WTC11 (cell line): Measurements from ENCODE around the gene FEZF1. TPM values are rescaled to one million over a fixed set of nuclear protein-coding genes. Genes with fewer than 3 reads are reported as not detected.

Source experiments
- CBFB ChIP-seq: sonication (generic); formaldehyde crosslinking; IDR thresholded peaks from 2 replicates; pipeline ENCODE4 v1.8.1; 2022; ENCODE audit warnings: mild to moderate bottlenecking, low read depth, missing genetic modification reagents
- ELF4 ChIP-seq: sonication (generic); formaldehyde crosslinking; IDR thresholded peaks from 2 replicates; pipeline ENCODE4 v1.8.1; 2022; ENCODE audit warnings: low read depth, mild to moderate bottlenecking, moderate library complexity, missing genetic modification reagents
- FOXP1 ChIP-seq: sonication (generic); formaldehyde crosslinking; IDR thresholded peaks from 2 replicates; pipeline ENCODE4 v1.8.0; 2022; ENCODE audit warnings: missing genetic modification reagents, mild to moderate bottlenecking, moderate library complexity, borderline replicate concordance
- KAT7 ChIP-seq: sonication (generic); formaldehyde crosslinking; IDR thresholded peaks from 2 replicates; pipeline ENCODE4 v1.8.1; 2023; ENCODE audit warnings: missing genetic modification reagents, mild to moderate bottlenecking, borderline replicate concordance
- ZNF121 ChIP-seq: sonication (generic); formaldehyde crosslinking; IDR thresholded peaks from 2 replicates; pipeline ENCODE4 v1.8.0; 2023; ENCODE audit warnings: missing genetic modification reagents
- ZNF138 ChIP-seq: sonication (generic); formaldehyde crosslinking; conservative IDR thresholded peaks from 2 replicates; pipeline ENCODE4 v1.8.1; 2022; ENCODE audit warnings: mild to moderate bottlenecking, moderate library complexity, missing genetic modification reagents
- ZNF219 ChIP-seq: sonication (generic); formaldehyde crosslinking; IDR thresholded peaks from 2 replicates; pipeline ENCODE4 v1.8.0; 2023; ENCODE audit warnings: missing genetic modification reagents, mild to moderate bottlenecking, borderline replicate concordance
- total RNA-seq: library from RNA; stranded (reverse); gene quantifications from 3 replicates; pipeline ENCODE4 v1.2.3, GENCODE V29; 2021
- TF ChIP-seq, protein P1 (sequence below): fragments of 250-450 bp; sonication (Bioruptor Pico); IDR thresholded peaks from 2 replicates; pipeline ENCODE4 v1.9.0; 2021; ENCODE audit warnings: mild to moderate bottlenecking, borderline replicate concordance
- TF ChIP-seq, protein P2 (sequence below): fragments of 250-450 bp; sonication (Bioruptor Pico); IDR thresholded peaks from 2 replicates; pipeline ENCODE4 v1.9.0; 2021; ENCODE audit warnings: moderate library complexity, mild to moderate bottlenecking, inconsistent platforms, borderline replicate concordance
- TF ChIP-seq, protein P3 (sequence below): sonication (generic); formaldehyde crosslinking; IDR thresholded peaks from 2 replicates; pipeline ENCODE4 v1.8.0; 2023; ENCODE audit warnings: missing genetic modification reagents, mild to moderate bottlenecking, borderline replicate concordance
- TF ChIP-seq, protein P4 (sequence below): sonication (generic); formaldehyde crosslinking; IDR thresholded peaks from 2 replicates; pipeline ENCODE4 v1.8.0; 2022; ENCODE audit warnings: mild to moderate bottlenecking, missing genetic modification reagents
- TF ChIP-seq, protein P5 (sequence below): sonication (generic); formaldehyde crosslinking; IDR thresholded peaks from 2 replicates; pipeline ENCODE4 v1.8.0; 2022; ENCODE audit warnings: mild to moderate bottlenecking, missing genetic modification reagents
- TF ChIP-seq, protein P6 (sequence below): fragments of 250-450 bp; sonication (Bioruptor Pico); IDR thresholded peaks from 2 replicates; pipeline ENCODE4 v1.8.0; 2021; ENCODE audit warnings: mild to moderate bottlenecking
- TF ChIP-seq, protein P7 (sequence below): sonication (generic); formaldehyde crosslinking; IDR thresholded peaks from 2 replicates; pipeline ENCODE4 v1.8.1; 2023; ENCODE audit warnings: mild to moderate bottlenecking, missing genetic modification reagents, moderate library complexity

FEZF1 gene
- total RNA-seq, 1 experiment from 2014 or later = 20.0 TPM

DNA sequence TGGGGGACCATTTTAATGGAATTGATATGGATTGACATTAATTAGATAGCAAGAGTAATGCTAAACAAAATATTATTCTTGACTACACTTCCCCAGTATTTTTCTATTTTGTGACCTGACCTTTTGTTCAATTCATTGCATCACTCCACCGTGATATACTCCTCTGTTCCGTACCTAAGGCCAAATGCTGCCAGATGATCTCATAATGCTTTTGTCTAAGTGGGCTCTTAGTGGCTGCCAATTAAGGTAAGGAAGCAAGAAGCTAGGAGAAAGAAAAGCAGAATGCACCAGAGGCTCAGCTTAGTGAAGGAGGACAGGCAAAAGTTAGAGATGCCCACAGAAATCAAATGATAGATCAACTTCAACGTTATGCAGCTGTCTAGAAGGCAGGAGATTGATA lies 36.4 kb downstream of the FEZF1 start (continued):
- TF ChIP-seq, protein P1, sequence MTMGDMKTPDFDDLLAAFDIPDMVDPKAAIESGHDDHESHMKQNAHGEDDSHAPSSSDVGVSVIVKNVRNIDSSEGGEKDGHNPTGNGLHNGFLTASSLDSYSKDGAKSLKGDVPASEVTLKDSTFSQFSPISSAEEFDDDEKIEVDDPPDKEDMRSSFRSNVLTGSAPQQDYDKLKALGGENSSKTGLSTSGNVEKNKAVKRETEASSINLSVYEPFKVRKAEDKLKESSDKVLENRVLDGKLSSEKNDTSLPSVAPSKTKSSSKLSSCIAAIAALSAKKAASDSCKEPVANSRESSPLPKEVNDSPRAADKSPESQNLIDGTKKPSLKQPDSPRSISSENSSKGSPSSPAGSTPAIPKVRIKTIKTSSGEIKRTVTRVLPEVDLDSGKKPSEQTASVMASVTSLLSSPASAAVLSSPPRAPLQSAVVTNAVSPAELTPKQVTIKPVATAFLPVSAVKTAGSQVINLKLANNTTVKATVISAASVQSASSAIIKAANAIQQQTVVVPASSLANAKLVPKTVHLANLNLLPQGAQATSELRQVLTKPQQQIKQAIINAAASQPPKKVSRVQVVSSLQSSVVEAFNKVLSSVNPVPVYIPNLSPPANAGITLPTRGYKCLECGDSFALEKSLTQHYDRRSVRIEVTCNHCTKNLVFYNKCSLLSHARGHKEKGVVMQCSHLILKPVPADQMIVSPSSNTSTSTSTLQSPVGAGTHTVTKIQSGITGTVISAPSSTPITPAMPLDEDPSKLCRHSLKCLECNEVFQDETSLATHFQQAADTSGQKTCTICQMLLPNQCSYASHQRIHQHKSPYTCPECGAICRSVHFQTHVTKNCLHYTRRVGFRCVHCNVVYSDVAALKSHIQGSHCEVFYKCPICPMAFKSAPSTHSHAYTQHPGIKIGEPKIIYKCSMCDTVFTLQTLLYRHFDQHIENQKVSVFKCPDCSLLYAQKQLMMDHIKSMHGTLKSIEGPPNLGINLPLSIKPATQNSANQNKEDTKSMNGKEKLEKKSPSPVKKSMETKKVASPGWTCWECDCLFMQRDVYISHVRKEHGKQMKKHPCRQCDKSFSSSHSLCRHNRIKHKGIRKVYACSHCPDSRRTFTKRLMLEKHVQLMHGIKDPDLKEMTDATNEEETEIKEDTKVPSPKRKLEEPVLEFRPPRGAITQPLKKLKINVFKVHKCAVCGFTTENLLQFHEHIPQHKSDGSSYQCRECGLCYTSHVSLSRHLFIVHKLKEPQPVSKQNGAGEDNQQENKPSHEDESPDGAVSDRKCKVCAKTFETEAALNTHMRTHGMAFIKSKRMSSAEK (CRISPR knock-in tag) = no peak
- TF ChIP-seq, protein P2, sequence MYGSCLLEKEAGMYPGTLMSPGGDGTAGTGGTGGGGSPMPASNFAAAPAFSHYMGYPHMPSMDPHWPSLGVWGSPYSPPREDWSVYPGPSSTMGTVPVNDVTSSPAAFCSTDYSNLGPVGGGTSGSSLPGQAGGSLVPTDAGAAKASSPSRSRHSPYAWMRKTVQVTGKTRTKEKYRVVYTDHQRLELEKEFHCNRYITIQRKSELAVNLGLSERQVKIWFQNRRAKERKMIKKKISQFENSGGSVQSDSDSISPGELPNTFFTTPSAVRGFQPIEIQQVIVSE (CRISPR knock-in tag) = no peak
- TF ChIP-seq, protein P3, sequence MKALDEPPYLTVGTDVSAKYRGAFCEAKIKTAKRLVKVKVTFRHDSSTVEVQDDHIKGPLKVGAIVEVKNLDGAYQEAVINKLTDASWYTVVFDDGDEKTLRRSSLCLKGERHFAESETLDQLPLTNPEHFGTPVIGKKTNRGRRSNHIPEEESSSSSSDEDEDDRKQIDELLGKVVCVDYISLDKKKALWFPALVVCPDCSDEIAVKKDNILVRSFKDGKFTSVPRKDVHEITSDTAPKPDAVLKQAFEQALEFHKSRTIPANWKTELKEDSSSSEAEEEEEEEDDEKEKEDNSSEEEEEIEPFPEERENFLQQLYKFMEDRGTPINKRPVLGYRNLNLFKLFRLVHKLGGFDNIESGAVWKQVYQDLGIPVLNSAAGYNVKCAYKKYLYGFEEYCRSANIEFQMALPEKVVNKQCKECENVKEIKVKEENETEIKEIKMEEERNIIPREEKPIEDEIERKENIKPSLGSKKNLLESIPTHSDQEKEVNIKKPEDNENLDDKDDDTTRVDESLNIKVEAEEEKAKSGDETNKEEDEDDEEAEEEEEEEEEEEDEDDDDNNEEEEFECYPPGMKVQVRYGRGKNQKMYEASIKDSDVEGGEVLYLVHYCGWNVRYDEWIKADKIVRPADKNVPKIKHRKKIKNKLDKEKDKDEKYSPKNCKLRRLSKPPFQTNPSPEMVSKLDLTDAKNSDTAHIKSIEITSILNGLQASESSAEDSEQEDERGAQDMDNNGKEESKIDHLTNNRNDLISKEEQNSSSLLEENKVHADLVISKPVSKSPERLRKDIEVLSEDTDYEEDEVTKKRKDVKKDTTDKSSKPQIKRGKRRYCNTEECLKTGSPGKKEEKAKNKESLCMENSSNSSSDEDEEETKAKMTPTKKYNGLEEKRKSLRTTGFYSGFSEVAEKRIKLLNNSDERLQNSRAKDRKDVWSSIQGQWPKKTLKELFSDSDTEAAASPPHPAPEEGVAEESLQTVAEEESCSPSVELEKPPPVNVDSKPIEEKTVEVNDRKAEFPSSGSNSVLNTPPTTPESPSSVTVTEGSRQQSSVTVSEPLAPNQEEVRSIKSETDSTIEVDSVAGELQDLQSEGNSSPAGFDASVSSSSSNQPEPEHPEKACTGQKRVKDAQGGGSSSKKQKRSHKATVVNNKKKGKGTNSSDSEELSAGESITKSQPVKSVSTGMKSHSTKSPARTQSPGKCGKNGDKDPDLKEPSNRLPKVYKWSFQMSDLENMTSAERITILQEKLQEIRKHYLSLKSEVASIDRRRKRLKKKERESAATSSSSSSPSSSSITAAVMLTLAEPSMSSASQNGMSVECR (CRISPR knock-in tag) = no peak
- TF ChIP-seq, protein P4, sequence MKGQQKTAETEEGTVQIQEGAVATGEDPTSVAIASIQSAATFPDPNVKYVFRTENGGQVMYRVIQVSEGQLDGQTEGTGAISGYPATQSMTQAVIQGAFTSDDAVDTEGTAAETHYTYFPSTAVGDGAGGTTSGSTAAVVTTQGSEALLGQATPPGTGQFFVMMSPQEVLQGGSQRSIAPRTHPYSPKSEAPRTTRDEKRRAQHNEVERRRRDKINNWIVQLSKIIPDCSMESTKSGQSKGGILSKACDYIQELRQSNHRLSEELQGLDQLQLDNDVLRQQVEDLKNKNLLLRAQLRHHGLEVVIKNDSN (CRISPR knock-in tag) = no peak
- TF ChIP-seq FOXP1 (CRISPR knock-in tag) (no peak), CBFB (CRISPR knock-in tag) (no peak), ZNF138 (CRISPR knock-in tag) (no peak), ZNF121 (CRISPR knock-in tag) (no peak), ELF4 (CRISPR knock-in tag) (no peak), ZNF219 (no peak), KAT7 (CRISPR knock-in tag) (no peak)
- TF ChIP-seq, protein P5, sequence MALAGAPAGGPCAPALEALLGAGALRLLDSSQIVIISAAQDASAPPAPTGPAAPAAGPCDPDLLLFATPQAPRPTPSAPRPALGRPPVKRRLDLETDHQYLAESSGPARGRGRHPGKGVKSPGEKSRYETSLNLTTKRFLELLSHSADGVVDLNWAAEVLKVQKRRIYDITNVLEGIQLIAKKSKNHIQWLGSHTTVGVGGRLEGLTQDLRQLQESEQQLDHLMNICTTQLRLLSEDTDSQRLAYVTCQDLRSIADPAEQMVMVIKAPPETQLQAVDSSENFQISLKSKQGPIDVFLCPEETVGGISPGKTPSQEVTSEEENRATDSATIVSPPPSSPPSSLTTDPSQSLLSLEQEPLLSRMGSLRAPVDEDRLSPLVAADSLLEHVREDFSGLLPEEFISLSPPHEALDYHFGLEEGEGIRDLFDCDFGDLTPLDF = no peak
- TF ChIP-seq, protein P6, sequence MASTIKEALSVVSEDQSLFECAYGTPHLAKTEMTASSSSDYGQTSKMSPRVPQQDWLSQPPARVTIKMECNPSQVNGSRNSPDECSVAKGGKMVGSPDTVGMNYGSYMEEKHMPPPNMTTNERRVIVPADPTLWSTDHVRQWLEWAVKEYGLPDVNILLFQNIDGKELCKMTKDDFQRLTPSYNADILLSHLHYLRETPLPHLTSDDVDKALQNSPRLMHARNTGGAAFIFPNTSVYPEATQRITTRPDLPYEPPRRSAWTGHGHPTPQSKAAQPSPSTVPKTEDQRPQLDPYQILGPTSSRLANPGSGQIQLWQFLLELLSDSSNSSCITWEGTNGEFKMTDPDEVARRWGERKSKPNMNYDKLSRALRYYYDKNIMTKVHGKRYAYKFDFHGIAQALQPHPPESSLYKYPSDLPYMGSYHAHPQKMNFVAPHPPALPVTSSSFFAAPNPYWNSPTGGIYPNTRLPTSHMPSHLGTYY = no peak
- TF ChIP-seq, protein P7, sequence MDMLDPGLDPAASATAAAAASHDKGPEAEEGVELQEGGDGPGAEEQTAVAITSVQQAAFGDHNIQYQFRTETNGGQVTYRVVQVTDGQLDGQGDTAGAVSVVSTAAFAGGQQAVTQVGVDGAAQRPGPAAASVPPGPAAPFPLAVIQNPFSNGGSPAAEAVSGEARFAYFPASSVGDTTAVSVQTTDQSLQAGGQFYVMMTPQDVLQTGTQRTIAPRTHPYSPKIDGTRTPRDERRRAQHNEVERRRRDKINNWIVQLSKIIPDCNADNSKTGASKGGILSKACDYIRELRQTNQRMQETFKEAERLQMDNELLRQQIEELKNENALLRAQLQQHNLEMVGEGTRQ (CRISPR knock-in tag) = no peak
